Measurements from ENCODE around the gene MED15.
A peak's percentile ranks its signal among the peaks of the same experiment; 100 is the strongest.
"Not testable (repeated sequence)": the region's sequence is repeated elsewhere in the genome, so short reads cannot be mapped to it uniquely, and the experiment has no call there.

Gene MED15

DNA sequence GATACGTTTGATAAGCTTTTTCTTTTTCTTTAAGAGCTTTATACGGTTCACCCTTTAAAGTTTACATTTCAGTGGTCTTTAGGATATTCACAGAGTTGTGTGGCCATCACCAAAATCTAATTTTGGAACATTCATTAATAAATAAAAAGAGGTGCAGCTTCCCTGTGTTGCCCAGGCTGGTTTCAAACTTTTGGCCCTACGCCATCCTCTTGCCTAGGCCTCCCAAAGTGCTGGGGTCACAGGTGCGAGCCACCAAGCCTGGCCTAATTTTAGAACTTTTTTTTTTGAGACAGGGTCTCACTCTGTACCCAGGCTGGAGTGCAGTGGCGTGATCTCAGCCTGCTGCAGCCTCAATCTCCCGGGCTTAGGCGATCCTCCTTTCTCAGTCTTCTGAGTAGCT is 30.6 kb downstream of the MED15 start:
- WGBS (ENCODE audit: extremely low coverage, insufficient coverage, insufficient read length), result no CpG with 5 or more reads among the region's 7 CpGs

GRCh38 chr22:20538875-20539274 is 31.5 kb downstream of the MED15 start:
- H4K8ac ChIP-seq (ENCODE audit: low read depth, low read length); H3K9me3 ChIP-seq (ENCODE audit: insufficient read depth, low read depth, low read length); H4K91ac ChIP-seq (ENCODE audit: low read depth, low read length); H2AFZ ChIP-seq (ENCODE audit: insufficient read depth, low read length, poor library complexity); H3K14ac ChIP-seq (ENCODE audit: low read length); H2BK12ac ChIP-seq (ENCODE audit: low read length); H3K9ac ChIP-seq (ENCODE audit: low read length); H3K4me2 ChIP-seq (ENCODE audit: low read length); H3K23ac ChIP-seq (ENCODE audit: low read length); H3K27me3 ChIP-seq (ENCODE audit: insufficient read depth, low read length); H2AK5ac ChIP-seq (ENCODE audit: low read length); H3K4ac ChIP-seq (ENCODE audit: low read depth, low read length); H3K79me2 ChIP-seq (ENCODE audit: control insufficient read depth, insufficient read depth, low read length, poor library complexity); H3K4me3 ChIP-seq (ENCODE audit: low read depth, low read length); H4K12ac ChIP-seq (ENCODE audit: low read depth, low read length); H2BK5ac ChIP-seq (ENCODE audit: low read depth, low read length, poor library complexity); H3K18ac ChIP-seq (ENCODE audit: low read length); H3K27ac ChIP-seq (ENCODE audit: low read depth, low read length); H3K79me1 ChIP-seq (ENCODE audit: low read length); DNase-seq; H2BK120ac ChIP-seq (ENCODE audit: insufficient read depth, low read length, poor library complexity): not testable (repeated sequence)
- WGBS (ENCODE audit: extremely low coverage, insufficient coverage, insufficient read length), result no CpG with 5 or more reads among the region's 8 CpGs
- Histone ChIP-seq H3K4me1 (ENCODE audit: control insufficient read depth in 1 of 2, insufficient read depth in 2 of 2, low read length in 2 of 2) (peaks cover 16 to 19% of the 10 kb centered on the region in 2 experiments), H3K36me3 (ENCODE audit: control insufficient read depth in 1 of 2, insufficient read depth in 2 of 2, low read length in 2 of 2) (peaks cover 26 to 35% of the 10 kb centered on the region in 2 experiments)

More for the DNA sequence above, 30.6 kb downstream of the MED15 start:
- Histone ChIP-seq H3K79me2 (ENCODE audit: control insufficient read depth, insufficient read depth, low read length, poor library complexity) (peaks cover 14% of the 10 kb centered on the region), H3K36me3 (ENCODE audit: control insufficient read depth in 1 of 2, insufficient read depth in 2 of 2, low read length in 2 of 2) (peaks cover 31 to 38% of the 10 kb centered on the region in 2 experiments), H3K14ac (ENCODE audit: low read length) (no peak overlapping the region), H3K18ac (ENCODE audit: low read length) (no peak overlapping the region), H3K4me3 (ENCODE audit: low read depth, low read length) (no peak overlapping the region), H3K23ac (ENCODE audit: low read length) (no peak overlapping the region), H4K8ac (ENCODE audit: low read depth, low read length) (no peak overlapping the region), H2BK120ac (ENCODE audit: insufficient read depth, low read length, poor library complexity) (no peak overlapping the region), H3K4me2 (ENCODE audit: low read length) (no peak overlapping the region), H3K4me1 (ENCODE audit: control insufficient read depth in 1 of 2, insufficient read depth in 2 of 2, low read length in 2 of 2) (peaks cover 25 to 28% of the 10 kb centered on the region in 2 experiments), H2BK12ac (ENCODE audit: low read length) (no peak overlapping the region), H3K27ac (ENCODE audit: low read depth, low read length) (no peak overlapping the region), H4K12ac (ENCODE audit: low read depth, low read length) (no peak overlapping the region), H3K27me3 (ENCODE audit: insufficient read depth, low read length) (no peaks in the 10 kb centered on the region), H2BK5ac (ENCODE audit: low read depth, low read length, poor library complexity) (no peak overlapping the region), H4K91ac (ENCODE audit: low read depth, low read length) (no peak overlapping the region), H3K4ac (ENCODE audit: low read depth, low read length) (no peak overlapping the region), H3K9ac (ENCODE audit: low read length) (no peak overlapping the region), H3K79me1 (ENCODE audit: low read length) (peaks cover 8% of the 10 kb centered on the region), H3K9me3 (ENCODE audit: insufficient read depth, low read depth, low read length) (no peaks in the 10 kb centered on the region), H2AK5ac (ENCODE audit: low read length) (no peak overlapping the region), H2AFZ (ENCODE audit: insufficient read depth, low read length, poor library complexity) (no peak overlapping the region)
- DNase-seq, result no peak

- no peak overlapping the region for H3K4me3 ChIP-seq (ENCODE audit: low read depth, low read length)
- no peak overlapping the region for H4K91ac ChIP-seq (ENCODE audit: low read depth, low read length)
- WGBS (ENCODE audit: extremely low coverage, insufficient coverage, insufficient read length), result no CpG with 5 or more reads among the region's 3 CpGs
- peaks cover 5% of the 10 kb centered on the region for H3K79me1 ChIP-seq (ENCODE audit: low read length)
- no peak overlapping the region for H2BK12ac ChIP-seq (ENCODE audit: low read length)
- H3K27ac ChIP-seq (ENCODE audit: low read depth, low read length), result no peak overlapping the region
- no peak overlapping the region for H3K9ac ChIP-seq (ENCODE audit: low read length)
- peaks cover 13 to 17% of the 10 kb centered on the region in 2 experiments for H3K4me1 ChIP-seq (ENCODE audit: control insufficient read depth in 1 of 2, insufficient read depth in 2 of 2, low read length in 2 of 2)
- no peak for DNase-seq
- no peak overlapping the region for H4K12ac ChIP-seq (ENCODE audit: low read depth, low read length)
- H2BK5ac ChIP-seq (ENCODE audit: low read depth, low read length, poor library complexity), result no peak overlapping the region
- no peak overlapping the region for H3K4ac ChIP-seq (ENCODE audit: low read depth, low read length)
- no peak overlapping the region for H2BK120ac ChIP-seq (ENCODE audit: insufficient read depth, low read length, poor library complexity)
- no peak overlapping the region for H3K14ac ChIP-seq (ENCODE audit: low read length)
- H2AK5ac ChIP-seq (ENCODE audit: low read length), result no peak overlapping the region
- H3K27me3 ChIP-seq (ENCODE audit: insufficient read depth, low read length), result no peaks in the 10 kb centered on the region
- H4K8ac ChIP-seq (ENCODE audit: low read depth, low read length), result no peak overlapping the region
- no peaks in the 10 kb centered on the region for H3K9me3 ChIP-seq (ENCODE audit: insufficient read depth, low read depth, low read length)
- H3K4me2 ChIP-seq (ENCODE audit: low read length), result no peak overlapping the region
- no peak overlapping the region for H3K18ac ChIP-seq (ENCODE audit: low read length)
- H3K79me2 ChIP-seq (ENCODE audit: control insufficient read depth, insufficient read depth, low read length, poor library complexity), result peaks cover 2% of the 10 kb centered on the region
- H2AFZ ChIP-seq (ENCODE audit: insufficient read depth, low read length, poor library complexity), result no peak overlapping the region
- H3K23ac ChIP-seq (ENCODE audit: low read length), result no peak overlapping the region
- H3K36me3 ChIP-seq (ENCODE audit: control insufficient read depth in 1 of 2, insufficient read depth in 2 of 2, low read length in 2 of 2), result peaks cover 18 to 28% of the 10 kb centered on the region in 2 experiments
These were observed 34.6 kb downstream of the MED15 start for GRCh38 chr22:20542055-20542454.

DNA sequence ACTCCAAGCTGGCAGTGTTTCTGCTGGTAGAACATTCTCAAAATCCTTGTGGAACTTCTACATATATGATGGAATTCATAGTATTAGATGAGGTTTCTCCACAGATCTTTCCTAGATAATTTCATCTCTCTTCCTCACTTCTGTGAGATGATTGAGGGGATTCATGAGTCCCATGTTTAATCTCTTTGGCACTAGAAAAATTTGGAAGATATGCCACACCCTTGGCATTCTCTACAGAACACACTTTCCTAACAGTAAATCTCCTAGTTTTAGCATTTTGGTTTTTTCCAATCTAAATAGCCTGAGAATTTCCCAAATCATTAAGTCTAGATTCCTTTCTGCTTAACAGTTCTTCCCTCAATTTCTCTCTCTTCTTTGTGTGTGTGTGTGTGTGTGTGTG is 35.3 kb downstream of the MED15 start:
- peaks cover 5% of the 10 kb centered on the region for H3K79me1 ChIP-seq (ENCODE audit: low read length)
- peaks cover 11 to 13% of the 10 kb centered on the region in 2 experiments for H3K4me1 ChIP-seq (ENCODE audit: control insufficient read depth in 1 of 2, insufficient read depth in 2 of 2, low read length in 2 of 2)
- H3K9ac ChIP-seq (ENCODE audit: low read length), result no peak overlapping the region
- no peak overlapping the region for H3K18ac ChIP-seq (ENCODE audit: low read length)
- H2AK5ac ChIP-seq (ENCODE audit: low read length), result no peak overlapping the region
- H3K27me3 ChIP-seq (ENCODE audit: insufficient read depth, low read length), result no peaks in the 10 kb centered on the region
- H2AFZ ChIP-seq (ENCODE audit: insufficient read depth, low read length, poor library complexity), result no peak overlapping the region
- H4K91ac ChIP-seq (ENCODE audit: low read depth, low read length), result no peak overlapping the region
- H3K27ac ChIP-seq (ENCODE audit: low read depth, low read length), result no peak overlapping the region
- H4K12ac ChIP-seq (ENCODE audit: low read depth, low read length), result no peak overlapping the region
- no peak overlapping the region for H2BK5ac ChIP-seq (ENCODE audit: low read depth, low read length, poor library complexity)
- H3K23ac ChIP-seq (ENCODE audit: low read length), result no peak overlapping the region
- H3K14ac ChIP-seq (ENCODE audit: low read length), result no peak overlapping the region
- H4K8ac ChIP-seq (ENCODE audit: low read depth, low read length), result no peak overlapping the region
- no peaks in the 10 kb centered on the region for H3K9me3 ChIP-seq (ENCODE audit: insufficient read depth, low read depth, low read length)
- no peak overlapping the region for H3K4me2 ChIP-seq (ENCODE audit: low read length)
- no peak overlapping the region for H2BK120ac ChIP-seq (ENCODE audit: insufficient read depth, low read length, poor library complexity)
- no peak overlapping the region for H3K4ac ChIP-seq (ENCODE audit: low read depth, low read length)
- DNase-seq, result peak in 1 of 2 donors; percentile 87
- H3K79me2 ChIP-seq (ENCODE audit: control insufficient read depth, insufficient read depth, low read length, poor library complexity), result peaks cover 2% of the 10 kb centered on the region
- H2BK12ac ChIP-seq (ENCODE audit: low read length), result no peak overlapping the region
- peaks cover 11 to 21% of the 10 kb centered on the region in 2 experiments for H3K36me3 ChIP-seq (ENCODE audit: control insufficient read depth in 1 of 2, insufficient read depth in 2 of 2, low read length in 2 of 2)
- H3K4me3 ChIP-seq (ENCODE audit: low read depth, low read length), result no peak overlapping the region
